Stimulated activated naive CD8-positive, alpha-beta T cell treated with anti-CD3 and anti-CD28 coated beads, Interleukin-15, Interleukin-2, amounts not matched to agents 100 U/mL and 50 U/mL, for 24 hours (primary cell): Measurements from ENCODE around the gene ATG13.
"Not testable (repeated sequence)": the region's sequence is repeated elsewhere in the genome, so short reads cannot be mapped to it uniquely, and the experiment has no call there.

Experiments used
- ATAC-seq: fragments of 150-1000 bp; cut with Tn5 transposase; one replicate; pipeline ENCODE4 v1.10.0; 2021
- DNase-seq: peaks from one replicate; pipeline ENCODE4 v3.0.0; 2021

Gene ATG13

DNA sequence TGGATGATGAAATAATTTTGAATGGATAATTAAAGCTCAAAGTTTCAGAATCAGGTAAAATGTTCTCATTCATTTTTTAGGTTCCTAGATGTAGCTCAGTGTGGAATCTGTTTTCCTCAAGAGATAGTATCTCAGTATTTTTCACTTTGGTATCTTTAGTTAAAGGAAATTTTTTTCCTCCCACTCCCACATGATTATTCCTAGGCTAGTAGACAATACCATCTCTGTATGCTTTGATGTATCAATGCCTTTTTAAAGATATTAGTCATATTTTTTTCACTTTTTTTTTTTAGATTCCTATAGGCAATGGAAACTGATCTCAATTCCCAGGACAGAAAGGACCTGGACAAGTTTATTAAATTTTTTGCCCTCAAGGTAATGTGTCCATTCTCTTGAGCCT lies 26.6 kb downstream of the ATG13 start:
- DNase-seq (no peak), ATAC-seq (no peak)

GRCh38 chr11:46649180-46649738 lies 31.9 kb downstream of the ATG13 start:
- DNase-seq (no peak), ATAC-seq (no peak)

DNA sequence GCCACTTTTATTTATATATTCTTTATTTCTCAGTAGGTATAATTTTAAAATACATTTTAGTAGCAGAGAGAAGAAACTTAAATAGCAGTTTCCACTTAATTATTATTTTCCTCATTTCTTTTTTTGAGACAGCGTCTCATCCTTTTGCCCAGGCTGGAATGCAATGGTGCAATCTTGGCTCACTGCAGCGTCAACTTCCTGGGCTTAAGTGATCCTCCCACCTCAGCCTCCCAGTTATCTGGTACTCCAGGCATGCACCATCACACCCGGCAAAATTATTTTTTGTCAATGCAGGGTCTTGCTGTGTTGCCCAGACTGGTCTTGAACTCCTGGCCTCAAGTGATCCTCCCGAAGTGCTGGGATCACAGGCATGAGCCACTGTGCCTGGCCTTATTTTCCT lies 38.3 kb downstream of the ATG13 start:
- DNase-seq, result no peak
- ATAC-seq, result no peak

GRCh38 chr11:46657186-46657585 lies 39.8 kb downstream of the ATG13 start:
- DNase-seq, result no peak
- ATAC-seq, result no peak

GRCh38 chr11:46658259-46658658 lies 40.9 kb downstream of the ATG13 start:
- ATAC-seq, result no peak
- no peak for DNase-seq

DNA sequence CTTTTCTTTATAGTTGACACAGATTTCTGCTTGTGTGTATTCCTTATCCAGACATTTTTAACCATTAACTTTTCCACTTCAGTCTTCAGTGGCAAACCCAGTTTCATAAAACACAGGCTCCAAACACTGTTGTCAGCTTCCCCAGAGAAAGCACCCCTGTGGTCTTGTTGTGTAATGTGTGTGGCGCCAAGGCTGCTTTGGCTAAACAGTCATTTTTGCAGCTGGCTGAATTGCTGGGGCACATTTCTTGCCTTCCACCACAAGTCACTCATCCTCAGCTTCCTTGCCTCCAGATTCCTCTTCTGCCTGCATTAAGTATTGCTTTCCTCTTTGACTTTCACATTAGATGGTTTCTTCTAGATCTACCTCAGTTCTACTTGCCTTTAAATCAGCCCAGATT lies 42.6 kb downstream of the ATG13 start:
- DNase-seq (no peak), ATAC-seq (no peak)

DNA sequence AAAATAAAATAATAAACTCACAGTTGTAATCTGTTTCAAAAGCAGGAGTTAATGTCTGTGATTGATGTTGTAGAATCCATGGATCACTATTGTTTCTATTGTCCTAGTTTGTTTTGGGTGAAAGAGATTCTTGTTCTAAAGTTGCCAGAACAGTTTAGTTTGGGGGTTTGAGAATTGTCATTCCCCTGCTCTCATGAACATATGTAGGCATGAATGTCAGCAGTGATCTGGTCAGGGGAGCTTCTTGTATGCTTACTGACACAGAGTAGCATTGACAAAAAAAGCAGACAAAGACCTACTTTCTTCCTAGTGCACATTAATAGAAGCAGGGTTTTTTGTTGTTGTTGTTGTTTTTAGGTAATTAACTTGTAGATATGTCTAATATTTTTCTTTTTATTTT lies 44.5 kb downstream of the ATG13 start:
- no peak for ATAC-seq
- no peak for DNase-seq

DNA sequence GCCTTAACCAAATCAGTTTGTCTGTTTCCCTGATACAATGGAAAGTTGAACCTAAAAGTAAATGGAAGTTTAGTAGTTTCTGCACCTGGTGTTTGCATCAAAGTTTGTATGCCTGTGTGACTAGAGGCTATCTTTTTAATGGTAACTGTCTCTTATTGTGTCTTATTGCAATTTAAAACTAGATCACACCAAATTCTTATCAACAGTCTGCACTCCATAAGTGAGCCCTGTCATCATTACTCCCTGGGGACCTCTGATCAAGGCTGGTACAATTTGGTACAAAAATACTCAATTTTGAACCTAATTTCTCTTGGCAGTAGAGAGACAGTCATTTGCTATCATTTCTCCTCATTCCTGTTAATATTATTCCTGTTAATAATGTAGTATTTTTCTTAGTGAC lies 45.0 kb downstream of the ATG13 start:
- DNase-seq, result no peak
- ATAC-seq, result no peak

DNA sequence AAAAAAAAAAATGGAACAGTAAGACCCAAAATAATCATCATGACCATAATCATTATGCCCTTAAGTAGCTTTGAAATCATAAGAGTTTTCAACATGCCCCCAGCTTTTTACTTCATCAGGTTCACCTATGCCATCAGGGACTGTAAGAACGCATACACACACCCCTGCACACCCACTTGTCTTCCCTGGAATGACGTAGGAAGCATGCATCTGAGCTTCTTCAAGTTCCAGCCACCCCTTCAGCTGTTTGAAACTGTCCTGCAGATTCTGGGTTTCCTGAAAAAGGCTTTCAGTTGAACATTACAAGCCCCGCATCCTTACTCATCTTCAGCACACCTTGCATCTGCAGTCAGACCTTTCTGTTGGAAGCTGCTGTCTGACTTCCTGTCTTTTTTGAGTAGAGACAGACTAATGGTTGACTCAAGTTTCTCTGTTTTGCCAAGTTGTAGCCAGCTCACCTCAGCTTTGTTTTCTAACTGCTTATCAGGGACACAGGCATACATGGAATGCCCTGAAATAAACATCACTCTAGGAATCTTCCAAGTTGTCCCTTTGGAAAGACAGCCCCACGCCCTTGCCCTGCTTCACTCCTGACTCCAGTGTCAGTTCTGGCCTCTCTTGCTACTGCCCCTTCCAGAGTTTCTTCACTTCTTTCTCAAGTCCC lies 46.1 kb downstream of the ATG13 start:
- no peak for ATAC-seq
- DNase-seq, result no peak

DNA sequence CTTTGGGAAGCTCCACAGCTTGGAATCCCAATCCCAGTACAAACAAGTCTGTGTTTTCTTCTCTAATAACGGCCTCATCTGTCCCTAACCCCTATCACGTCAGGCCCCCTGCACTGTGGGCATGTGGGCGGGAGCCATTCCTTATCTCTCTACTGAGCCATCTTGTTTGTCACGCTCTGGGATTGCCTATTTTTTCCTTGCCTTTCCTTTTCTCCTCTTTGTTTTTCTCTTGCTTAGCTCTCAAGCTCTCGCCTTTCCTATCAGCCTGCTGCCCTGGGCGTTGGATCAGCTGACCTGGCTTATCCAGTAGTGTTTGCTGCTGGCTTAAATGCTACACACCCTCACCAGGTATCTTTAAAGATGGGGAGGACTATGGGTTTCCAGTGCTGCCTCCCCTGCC lies 47.3 kb downstream of the ATG13 start:
- ATAC-seq, result no peak
- no peak for DNase-seq

DNA sequence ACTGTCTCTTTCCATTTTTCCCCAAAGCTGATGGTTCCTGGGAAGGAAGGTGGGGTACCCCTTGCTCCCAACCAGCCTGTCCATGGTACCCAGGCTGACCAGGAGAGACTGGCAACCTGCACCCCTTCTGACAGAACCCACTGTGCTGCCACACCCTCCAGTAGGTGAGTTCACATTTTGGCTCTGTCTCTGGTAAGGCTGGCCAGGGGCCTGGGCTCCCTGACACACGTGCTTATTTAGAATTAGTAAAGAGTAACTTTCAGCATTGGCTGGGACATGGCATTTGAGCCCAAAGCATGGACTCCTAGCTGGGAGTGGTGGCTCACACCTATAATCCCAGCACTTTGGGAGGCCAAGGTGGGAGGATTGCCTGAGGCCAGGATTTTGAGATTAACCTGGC lies 48.0 kb downstream of the ATG13 start:
- DNase-seq, result no peak
- ATAC-seq, result no peak

DNA sequence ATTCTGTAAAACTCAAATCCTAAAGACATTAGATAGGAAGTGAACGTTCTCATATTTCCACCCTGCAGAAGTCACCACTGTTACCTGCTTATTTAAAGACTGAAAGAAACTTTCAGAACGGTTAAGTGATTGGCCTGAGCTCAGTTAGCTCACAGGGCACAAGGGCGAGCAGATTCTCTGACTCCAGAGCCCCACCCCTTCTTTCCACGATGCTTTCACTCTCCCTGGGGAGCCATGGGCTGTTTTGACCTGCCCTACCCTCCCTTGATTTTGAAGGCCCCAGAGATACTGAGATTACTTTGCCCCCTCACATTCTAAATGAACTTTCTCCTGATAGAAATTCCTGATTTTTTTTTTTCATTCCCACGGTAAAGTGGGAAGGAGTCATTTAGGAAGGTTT lies 49.2 kb downstream of the ATG13 start:
- no peak for ATAC-seq
- DNase-seq, result no peak

- DNase-seq, result no peak
- no peak for ATAC-seq
These were observed 49.7 kb downstream of the ATG13 start for GRCh38 chr11:46667043-46667481.

DNA sequence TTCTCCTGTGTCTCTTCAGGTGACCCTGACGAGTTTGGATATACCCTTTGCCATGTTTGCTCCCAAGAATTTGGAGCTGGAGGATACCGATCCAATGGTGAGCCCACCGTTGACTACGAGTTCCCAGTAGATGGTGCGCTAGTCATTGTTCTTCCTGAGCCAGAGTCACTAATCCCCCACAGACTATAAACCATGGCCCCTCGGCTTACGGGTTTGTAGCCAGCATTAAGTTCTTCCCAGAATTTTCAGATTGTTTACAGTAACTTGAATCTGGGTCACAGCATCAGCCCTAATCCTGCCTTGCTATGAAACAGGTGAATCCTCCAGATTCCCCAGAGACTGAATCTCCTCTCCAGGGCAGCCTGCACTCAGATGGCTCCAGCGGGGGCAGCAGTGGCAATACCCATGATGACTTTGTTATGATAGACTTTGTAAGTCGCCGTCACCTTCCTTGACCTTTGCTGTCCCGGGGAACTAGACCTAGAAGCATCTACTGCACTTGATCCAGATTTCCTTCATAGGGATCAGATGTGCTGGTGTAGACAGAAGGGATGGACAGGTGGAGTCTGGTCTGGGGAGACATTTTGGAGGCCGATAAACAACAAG lies 51.2 kb downstream of the ATG13 start:
- ATAC-seq, result no peak

DNA sequence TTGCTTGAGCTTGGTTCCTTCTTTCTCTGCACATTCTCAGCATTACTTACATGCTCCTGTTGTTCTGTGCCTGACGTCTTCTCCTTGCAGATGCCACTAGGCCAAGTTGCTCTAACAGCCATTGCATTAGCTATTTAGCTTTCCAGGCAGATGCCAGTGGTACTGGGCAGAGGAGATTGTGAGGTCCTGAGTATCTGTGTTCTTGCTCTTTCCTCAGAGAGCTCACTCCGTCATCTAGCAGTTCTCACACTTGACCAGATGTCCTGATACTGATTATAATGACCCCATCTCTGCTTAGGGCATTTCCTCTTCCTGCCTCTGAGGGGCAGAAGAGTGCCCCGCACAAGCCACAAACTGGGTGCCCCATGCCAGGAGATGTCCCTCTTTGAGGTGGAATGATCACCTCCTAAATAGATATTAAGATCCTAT lies 52.4 kb downstream of the ATG13 start:
- no peak for ATAC-seq
- no peak for DNase-seq

More for the DNA sequence above, 51.2 kb downstream of the ATG13 start:
- no peak for DNase-seq

DNA sequence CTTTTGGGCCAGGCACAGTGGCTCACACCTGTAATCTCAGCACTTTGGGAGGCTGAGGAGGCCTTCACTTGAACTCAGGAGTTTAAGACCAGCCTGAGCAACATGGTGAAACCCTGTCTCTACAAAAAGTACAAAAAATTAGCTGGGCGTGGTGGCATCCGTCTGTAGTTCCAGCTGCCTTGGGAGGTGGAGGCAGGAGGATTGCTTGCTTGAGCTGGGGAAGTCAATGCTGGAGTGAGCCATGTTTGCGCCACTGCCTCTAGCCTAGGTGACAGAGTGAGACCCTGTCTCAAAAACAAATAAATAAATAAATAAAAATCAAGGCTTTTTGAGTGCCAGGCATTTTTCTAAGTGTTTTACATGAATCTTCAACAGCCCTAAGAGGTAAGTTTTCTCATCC lies 53.2 kb downstream of the ATG13 start:
- DNase-seq, ATAC-seq: not testable (repeated sequence)

GRCh38 chr11:46671958-46672315 lies 54.6 kb downstream of the ATG13 start:
- no peak for ATAC-seq
- DNase-seq, result no peak

DNA sequence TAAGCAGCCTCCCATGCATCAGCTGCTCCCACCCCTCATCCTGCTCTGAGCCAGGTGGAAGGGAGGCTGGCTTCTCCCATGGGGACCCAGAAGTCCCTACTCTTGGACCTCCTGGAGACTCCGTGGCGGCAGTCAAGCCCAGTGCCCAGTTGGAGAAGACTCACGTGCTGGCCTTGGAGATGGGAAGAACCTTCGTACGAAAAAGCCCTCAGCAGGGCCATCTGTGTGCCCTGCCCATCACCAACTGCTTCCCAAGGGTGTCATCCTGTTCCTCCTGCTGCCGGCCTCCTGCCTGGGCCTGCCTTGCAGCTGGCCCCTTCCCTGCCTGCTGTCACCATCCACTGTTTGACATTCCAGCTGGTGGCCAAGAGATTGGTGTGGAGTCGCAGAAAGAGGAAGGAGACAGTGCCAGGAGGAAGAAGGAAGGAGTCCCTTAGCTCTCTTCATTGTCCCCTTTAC lies 55.1 kb downstream of the ATG13 start:
- DNase-seq, result no peak
- ATAC-seq, result no peak

- ATAC-seq (no peak), DNase-seq (no peak)
These were observed 56.5 kb downstream of the ATG13 start for GRCh38 chr11:46673713-46674462.

DNA sequence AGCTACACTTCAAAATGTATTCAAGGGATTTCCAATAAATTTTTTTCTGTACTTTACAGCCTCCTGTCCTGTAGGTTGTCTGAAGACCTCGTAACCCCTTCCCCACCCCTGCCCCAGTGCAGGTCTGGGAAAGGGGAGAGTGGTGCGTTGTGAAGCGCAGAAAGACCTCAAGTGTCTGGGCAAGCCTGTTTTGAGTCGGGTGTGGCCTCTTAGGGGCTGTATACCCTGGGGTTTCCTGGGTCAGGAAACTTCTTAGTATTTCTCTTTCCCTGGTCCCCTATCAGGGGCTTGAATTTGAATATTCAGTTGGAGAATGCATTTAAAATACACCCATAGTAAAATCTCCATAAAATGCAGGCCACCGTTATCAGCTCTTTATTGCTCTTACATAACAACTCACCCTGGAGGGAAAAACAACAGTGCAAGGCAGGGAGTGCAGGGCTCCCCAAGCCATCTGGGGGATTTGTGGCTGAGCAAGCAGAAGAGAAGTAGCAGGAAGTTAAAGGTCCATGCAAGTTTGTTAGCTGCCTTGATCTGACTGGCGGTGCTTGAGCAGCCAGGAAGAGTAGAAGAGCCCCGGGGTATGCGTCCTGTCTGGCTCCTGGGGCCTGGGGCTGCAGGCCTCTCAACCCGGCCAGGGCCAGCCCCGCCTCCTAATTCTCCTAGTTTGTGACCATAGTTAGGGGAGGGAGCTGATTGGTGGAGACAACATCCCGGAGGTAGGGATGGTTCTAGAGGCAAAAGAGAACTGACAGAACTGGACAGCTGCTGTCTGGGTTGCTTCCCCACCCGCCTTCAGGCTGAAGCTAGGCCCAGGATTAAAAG lies 57.3 kb downstream of the ATG13 start:
- ATAC-seq, result no peak
- no peak for DNase-seq

DNA sequence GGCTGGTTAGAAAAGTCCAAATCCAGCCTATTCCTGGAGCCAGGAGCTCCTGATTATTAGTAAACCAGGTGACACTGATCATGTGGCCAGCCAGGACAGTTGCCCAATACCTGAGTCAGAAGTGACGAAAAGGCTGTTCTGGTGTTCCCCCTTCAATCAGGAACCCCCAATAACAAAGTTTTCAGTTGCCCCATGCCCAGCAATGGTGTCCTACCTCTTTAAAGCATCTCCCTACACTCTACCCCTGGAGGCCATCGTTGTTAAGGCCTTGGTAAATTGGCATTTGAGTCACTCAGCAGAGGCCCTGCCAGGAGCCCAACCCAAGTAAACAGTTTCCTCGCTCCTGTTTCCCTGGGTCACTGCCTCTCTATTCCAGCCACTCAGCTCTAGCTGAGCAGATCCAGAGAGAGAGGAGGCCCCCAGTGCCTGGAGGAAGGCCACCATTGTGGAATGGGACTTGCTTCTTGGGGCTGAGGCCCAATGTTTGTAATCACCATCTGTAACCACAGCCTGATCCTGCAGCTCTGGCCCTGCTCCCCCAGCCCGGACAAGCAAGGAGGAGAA lies 58.0 kb downstream of the ATG13 start:
- no peak for ATAC-seq
- DNase-seq, result no peak

DNA sequence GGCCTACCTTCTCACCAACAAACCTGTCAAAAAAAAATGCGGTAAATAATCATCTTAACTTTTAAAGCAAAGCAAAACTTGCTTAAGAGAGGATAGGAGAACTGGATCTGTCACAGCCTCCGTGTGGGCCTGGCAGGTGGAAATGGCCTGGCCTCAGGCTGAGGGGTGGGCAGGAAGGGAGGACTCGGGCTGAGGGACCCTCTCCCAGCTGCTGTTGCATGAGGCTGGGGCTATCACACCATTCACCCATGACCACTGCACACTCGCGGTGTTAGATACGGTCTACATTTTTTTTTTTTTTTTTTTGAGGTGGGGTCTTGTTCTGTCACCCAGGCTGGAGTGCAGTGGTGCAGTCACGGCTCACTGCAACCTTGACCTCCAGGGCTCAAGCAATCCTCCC lies 58.6 kb downstream of the ATG13 start:
- no peak for DNase-seq
- no peak for ATAC-seq
